H9 (cell line): Measurements from ENCODE around the gene GORAB. TPM values are rescaled to one million over a fixed set of nuclear protein-coding genes. Genes with fewer than 3 reads are reported as not detected.

Experiments
- DNase-seq: peaks from one replicate; pipeline ENCODE4 v3.0.0-alpha.2; 2017
- H2AFZ ChIP-seq: one replicate; pipeline ENCODE4 v1.6.1; 2013; ENCODE audit warnings: mild to moderate bottlenecking, low read length, control low read depth, moderate library complexity
- H2AK5ac ChIP-seq: 2 replicates; pipeline ENCODE4 v1.6.1; 2013; ENCODE audit warnings: low read length, control low read depth, mixed read lengths; ENCODE audit not compliant: insufficient read length
- H2BK120ac ChIP-seq: one replicate; pipeline ENCODE4 v1.6.1; 2013; ENCODE audit warnings: low read depth, mild to moderate bottlenecking, low read length, control low read depth, inconsistent platforms; ENCODE audit not compliant: poor library complexity, severe bottlenecking
- H2BK12ac ChIP-seq: 2 replicates; pipeline ENCODE4 v1.6.1; 2013; ENCODE audit warnings: low read length, control low read depth, mixed read lengths, low read depth; ENCODE audit not compliant: insufficient read length
- H2BK15ac ChIP-seq: 2 replicates; pipeline ENCODE4 v1.6.1; 2013; ENCODE audit warnings: low read depth, low read length, control low read depth
- H2BK20ac ChIP-seq: one replicate; pipeline ENCODE4 v1.6.1; 2013; ENCODE audit warnings: low read depth, mild to moderate bottlenecking, low read length, control low read depth, inconsistent platforms; ENCODE audit not compliant: poor library complexity, severe bottlenecking
- H2BK5ac ChIP-seq: 2 replicates; pipeline ENCODE4 v1.6.1; 2013; ENCODE audit warnings: low read length, control low read depth, mixed read lengths; ENCODE audit not compliant: insufficient read length
- H3K14ac ChIP-seq: 2 replicates; pipeline ENCODE4 v1.6.1; 2013; ENCODE audit warnings: low read length, control low read depth; ENCODE audit not compliant: insufficient read depth
- H3K18ac ChIP-seq: 2 replicates; pipeline ENCODE4 v1.6.1; 2013; ENCODE audit warnings: low read depth, mild to moderate bottlenecking, mixed read lengths, low read length, control low read depth; ENCODE audit not compliant: insufficient read length
- H3K23ac ChIP-seq: 2 replicates; pipeline ENCODE4 v1.6.1; 2013; ENCODE audit warnings: low read length, control low read depth, mixed read lengths, low read depth; ENCODE audit not compliant: insufficient read length
- H3K23me2 ChIP-seq: 2 replicates; pipeline ENCODE4 v1.6.1; 2013; ENCODE audit warnings: low read depth, mild to moderate bottlenecking, mixed read lengths, low read length, control low read depth; ENCODE audit not compliant: insufficient read length, poor library complexity, severe bottlenecking
- H3K27ac ChIP-seq: 2 replicates; pipeline ENCODE4 v1.5.1; 2013; ENCODE audit warnings: low read length, control low read depth, mixed read lengths, low read depth; ENCODE audit not compliant: insufficient read length
- H3K27me3 ChIP-seq: 2 replicates; pipeline ENCODE4 v1.6.1; 2013; ENCODE audit warnings: low read length, control low read depth, inconsistent platforms; ENCODE audit not compliant: insufficient read depth
- H3K4ac ChIP-seq: 2 replicates; pipeline ENCODE4 v1.6.1; 2013; ENCODE audit warnings: low read depth, mild to moderate bottlenecking, control low read depth, inconsistent platforms, low read length, moderate library complexity
- H3K4me1 ChIP-seq: 2 replicates; pipeline ENCODE4 v1.6.1; 2013; ENCODE audit warnings: low read length, control low read depth, inconsistent platforms; ENCODE audit not compliant: insufficient read depth
- H3K4me2 ChIP-seq: 2 replicates; pipeline ENCODE4 v1.6.1; 2013; ENCODE audit warnings: low read length, control low read depth, mixed read lengths; ENCODE audit not compliant: insufficient read length, insufficient read depth
- H3K56ac ChIP-seq: 2 replicates; pipeline ENCODE4 v1.6.1; 2013; ENCODE audit warnings: low read depth, mild to moderate bottlenecking, mixed read lengths, low read length, control low read depth; ENCODE audit not compliant: insufficient read length
- H3K79me1 ChIP-seq: 2 replicates; pipeline ENCODE4 v1.6.1; 2013; ENCODE audit warnings: low read depth, mild to moderate bottlenecking, moderate library complexity, low read length, control low read depth, inconsistent platforms; ENCODE audit not compliant: insufficient read depth, poor library complexity, severe bottlenecking
- H3K79me2 ChIP-seq: 2 replicates; pipeline ENCODE4 v1.6.1; 2013; ENCODE audit warnings: low read length, control low read depth, inconsistent platforms; ENCODE audit not compliant: insufficient read depth
- H3K9ac ChIP-seq: 2 replicates; pipeline ENCODE4 v1.6.1; 2013; ENCODE audit warnings: low read length, control low read depth, mixed read lengths; ENCODE audit not compliant: insufficient read length; ENCODE audit errors: extremely low read depth
- H3K9me3 ChIP-seq: one replicate; pipeline ENCODE4 v1.6.1; 2013; ENCODE audit warnings: low read depth, low read length, inconsistent platforms; ENCODE audit not compliant: control insufficient read depth
- H3T11ph ChIP-seq: one replicate; pipeline ENCODE4 v1.6.1; 2013; ENCODE audit warnings: mild to moderate bottlenecking, low read length, control low read depth, inconsistent platforms
- H4K20me1 ChIP-seq: one replicate; pipeline ENCODE4 v1.6.1; 2013; ENCODE audit not compliant: control insufficient read depth, insufficient read length, insufficient read depth
- H4K5ac ChIP-seq: 2 replicates; pipeline ENCODE4 v1.6.1; 2013; ENCODE audit warnings: low read depth, mild to moderate bottlenecking, mixed read lengths, low read length, control low read depth; ENCODE audit not compliant: insufficient read length
- H4K8ac ChIP-seq: replicated peaks from 2 replicates; pipeline ENCODE4 v1.6.1; 2013; ENCODE audit warnings: low read length, control low read depth, mixed read lengths, low read depth; ENCODE audit not compliant: insufficient read length
- H4K91ac ChIP-seq: 2 replicates; pipeline ENCODE4 v1.6.1; 2013; ENCODE audit warnings: low read depth, mild to moderate bottlenecking, moderate library complexity, mixed read lengths, low read length, control low read depth; ENCODE audit not compliant: insufficient read length
- H3K27ac Mint-ChIP-seq, 3 experiments: 2 replicates in 2 of 3; 3 replicates in 1 of 3; pipeline ENCODE4 v1.8.0; 2020 to 2021; ENCODE audit warnings: mixed read lengths in 3 of 3, mild to moderate bottlenecking in 1 of 3, moderate library complexity in 1 of 3
- H3K27me3 Mint-ChIP-seq: 2 replicates; pipeline ENCODE4 v1.8.0; 2021; ENCODE audit warnings: low read depth, mild to moderate bottlenecking, moderate library complexity, mixed read lengths
- H3K36me3 Mint-ChIP-seq, 3 experiments: 2 replicates in 2 of 3; 3 replicates in 1 of 3; pipeline ENCODE4 v1.8.0; 2020 to 2021; ENCODE audit warnings: low read depth in 3 of 3, mixed read lengths in 3 of 3; ENCODE audit not compliant: insufficient read depth in 1 of 3
- H3K4me1 Mint-ChIP-seq, 2 experiments: 2 replicates each; pipeline ENCODE4 v1.8.0; 2020; ENCODE audit warnings: mixed read lengths in 2 of 2
- H3K4me3 Mint-ChIP-seq, 2 experiments: 2 replicates in 1 of 2; 3 replicates in 1 of 2; pipeline ENCODE4 v1.8.0; 2020 to 2021; ENCODE audit warnings: mild to moderate bottlenecking in 2 of 2, mixed read lengths in 2 of 2, moderate library complexity in 1 of 2
- H3K9me3 Mint-ChIP-seq, 2 experiments: 2 replicates in 1 of 2; 3 replicates in 1 of 2; pipeline ENCODE4 v1.8.0; 2020; ENCODE audit warnings: mild to moderate bottlenecking in 2 of 2, mixed read lengths in 2 of 2, moderate library complexity in 1 of 2
- CTCF ChIP-seq: fragments of 200-600 bp; sonication (generic); conservative IDR thresholded peaks from 3 replicates; pipeline ENCODE4 v1.8.0; 2021; ENCODE audit warnings: antibody characterized with exemption, mild to moderate bottlenecking
- WGBS: extraction: QIAGEN DNeasy Blood & Tissue Kit; methylation state at CpG from one replicate; pipeline ENCODE4 v1.1.7; 2013; ENCODE audit warnings: missing lambda C conversion rate, low lambda C conversion rate, mixed read lengths; ENCODE audit not compliant: insufficient read length; ENCODE audit errors: extremely low coverage; 5-methylcytosine and 5-hydroxymethylcytosine counted together
- total RNA-seq: library from RNA; stranded (reverse); gene quantifications from 2 replicates; pipeline ENCODE4 v1.2.1, GENCODE V29; 2021

The GORAB gene
- total RNA-seq, 1 experiment from 2014 or later: 17.8 TPM

GRCh38 chr1:170590921-170591705 lies 59.1 kb downstream of the GORAB start:
- no peak overlapping the region for H3K18ac ChIP-seq
- peaks cover 51% of the 10 kb centered on the region for H3K27me3 Mint-ChIP-seq
- H2AK5ac ChIP-seq: no peak overlapping the region
- H4K20me1 ChIP-seq: no peaks in the 10 kb centered on the region
- no peak overlapping the region for H2BK20ac ChIP-seq
- H3K23ac ChIP-seq: no peak overlapping the region
- no peak overlapping the region for H3K4me2 ChIP-seq
- H2BK120ac ChIP-seq: no peak overlapping the region
- H3K79me2 ChIP-seq: no peaks in the 10 kb centered on the region
- H4K91ac ChIP-seq: no peak overlapping the region
- H3K9me3 ChIP-seq: no peaks in the 10 kb centered on the region
- WGBS: no CpG with 5 or more reads among the region's 13 CpGs
- no peak overlapping the region for H3T11ph ChIP-seq
- no peak overlapping the region for H3K27ac ChIP-seq
- H4K5ac ChIP-seq: no peak overlapping the region
- H2BK12ac ChIP-seq: no peak overlapping the region
- no peak overlapping the region for H2BK5ac ChIP-seq
- no peak overlapping the region for H3K4ac ChIP-seq
- H3K23me2 ChIP-seq: no peaks in the 10 kb centered on the region
- no peak overlapping the region for H3K9ac ChIP-seq
- H3K4me1 Mint-ChIP-seq: peaks cover 9 to 18% of the 10 kb centered on the region in 2 experiments
- H3K27ac Mint-ChIP-seq: no peak overlapping the region
- H3K4me1 ChIP-seq: no peaks in the 10 kb centered on the region
- no peak overlapping the region for H4K8ac ChIP-seq
- no peak for DNase-seq
- TF ChIP-seq CTCF: no peak
- H3K36me3 Mint-ChIP-seq: no peaks in the 10 kb centered on the region
- H3K14ac ChIP-seq: no peak overlapping the region
- H3K4me3 Mint-ChIP-seq: no peak overlapping the region
- H3K79me1 ChIP-seq: no peaks in the 10 kb centered on the region
- H2BK15ac ChIP-seq: no peak overlapping the region
- H3K9me3 Mint-ChIP-seq: peaks cover 0 to 3% of the 10 kb centered on the region in 2 experiments; a peak in 1 of 5 replicates
- H2AFZ ChIP-seq: no peak overlapping the region
- no peak overlapping the region for H3K56ac ChIP-seq
- H3K27me3 ChIP-seq: peaks cover 2% of the 10 kb centered on the region; the same call in 1 of the 2 replicates
